Measurements from ENCODE around the gene S100PBP. TPM values are rescaled to one million over a fixed set of nuclear protein-coding genes. Genes with fewer than 3 reads are reported as not detected.
A peak's percentile ranks its signal among the peaks of the same experiment; 100 is the strongest.

Gene S100PBP
- total RNA-seq, 1 experiment from 2014 or later = 50.1 TPM

- Histone ChIP-seq H3K4ac (ENCODE audit: low read depth, low read length) (no peak overlapping the region), H3K79me2 (ENCODE audit: insufficient read depth, low read length) (no peaks in the 10 kb centered on the region), H4K8ac (replicated peaks; ENCODE audit: insufficient read length, low read depth, low read length) (no peak overlapping the region), H2BK20ac (ENCODE audit: low read depth, low read length, poor library complexity, severe bottlenecking) (no peak overlapping the region), H4K91ac (ENCODE audit: insufficient read length, low read depth, low read length) (no peak overlapping the region), H2BK5ac (ENCODE audit: insufficient read length, low read length) (no peak overlapping the region), H3K56ac (ENCODE audit: insufficient read length, low read depth, low read length) (no peak overlapping the region), H3K27me3 (ENCODE audit: insufficient read depth, low read length) (peaks cover 4% of the 10 kb centered on the region; the same call in 1 of the 2 replicates), H3K23ac (ENCODE audit: insufficient read length, low read depth, low read length) (no peak overlapping the region), H3K14ac (ENCODE audit: insufficient read depth, low read length) (no peak overlapping the region), H2BK120ac (ENCODE audit: low read depth, low read length, poor library complexity, severe bottlenecking) (no peak overlapping the region), H3T11ph (ENCODE audit: low read length) (no peak overlapping the region), H3K18ac (ENCODE audit: insufficient read length, low read depth, low read length) (no peak overlapping the region), H3K4me1 (ENCODE audit: insufficient read depth, low read length) (no peaks in the 10 kb centered on the region), H3K23me2 (ENCODE audit: insufficient read length, low read depth, low read length, poor library complexity, severe bottlenecking) (no peaks in the 10 kb centered on the region), H2AFZ (ENCODE audit: low read length) (no peak overlapping the region), H3K4me2 (ENCODE audit: insufficient read depth, insufficient read length, low read length) (no peak overlapping the region), H3K79me1 (ENCODE audit: insufficient read depth, low read depth, low read length, poor library complexity, severe bottlenecking) (no peaks in the 10 kb centered on the region), H3K9me3 (ENCODE audit: control insufficient read depth, low read depth, low read length) (no peaks in the 10 kb centered on the region), H2BK12ac (ENCODE audit: insufficient read length, low read depth, low read length) (no peak overlapping the region), H4K5ac (ENCODE audit: insufficient read length, low read depth, low read length) (no peak overlapping the region), H4K20me1 (ENCODE audit: control insufficient read depth, insufficient read depth, insufficient read length) (no peaks in the 10 kb centered on the region), H3K27ac (ENCODE audit: insufficient read length, low read depth, low read length) (no peak overlapping the region), H2BK15ac (ENCODE audit: low read depth, low read length) (no peak overlapping the region), H3K9ac (ENCODE audit: extremely low read depth, insufficient read length, low read length) (no peak overlapping the region), H2AK5ac (ENCODE audit: insufficient read length, low read length) (no peak overlapping the region)
- no peak for DNase-seq
- peak overlapping the region in 1 of 3 experiments; percentile 59; a peak in 1 of 7 replicates for H3K27ac Mint-ChIP-seq
- no CpG with 5 or more reads among the region's 8 CpGs for WGBS (ENCODE audit: extremely low coverage, insufficient read length, low lambda C conversion rate)
- peaks cover 8 to 26% (median 18%) of the 10 kb centered on the region in 3 experiments for H3K36me3 Mint-ChIP-seq (ENCODE audit: insufficient read depth in 1 of 3, low read depth in 3 of 3)
- H3K27me3 Mint-ChIP-seq (ENCODE audit: low read depth) = peaks cover 14% of the 10 kb centered on the region
- H3K4me1 Mint-ChIP-seq = peaks cover 7 to 10% of the 10 kb centered on the region in 2 experiments
- H3K9me3 Mint-ChIP-seq = no peaks in the 10 kb centered on the region
- H3K4me3 Mint-ChIP-seq = no peak overlapping the region
- TF ChIP-seq CTCF (conservative IDR thresholded peaks at IDR 0.05) = no peak
These were observed 47.0 kb downstream of the S100PBP start for GRCh38 chr1:32864375-32865019.
